ENCODE measurements around the gene ABHD6. TPM values are rescaled to one million over a fixed set of nuclear protein-coding genes. Genes with fewer than 3 reads are reported as not detected.

ABHD6 gene
- total RNA-seq, 1 donor from 2014 or later: 7.7 TPM

DNA sequence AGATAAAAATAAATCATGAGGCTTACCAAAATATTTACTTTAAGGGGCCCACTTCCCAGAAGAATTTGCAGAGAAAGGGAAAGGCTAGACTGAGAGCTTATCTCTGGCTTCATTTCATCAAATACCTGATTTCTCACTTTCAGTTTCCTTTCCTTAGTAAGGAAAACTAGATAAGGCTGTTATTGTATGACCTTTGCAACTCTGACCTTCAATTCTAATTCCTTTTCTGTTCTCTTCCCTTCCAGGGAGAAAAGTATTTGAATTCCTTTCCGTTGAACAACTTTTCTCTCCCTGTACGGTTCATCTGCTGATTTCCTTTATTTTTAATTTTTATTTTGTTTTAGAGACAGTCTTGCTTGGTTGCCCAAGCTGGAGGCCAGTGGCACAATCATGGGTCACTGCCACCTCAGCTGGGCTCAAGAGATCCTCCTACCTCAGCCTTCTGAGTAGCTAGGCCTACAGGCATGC, 88.0 kb downstream of the ABHD6 start:
- Histone ChIP-seq H3K27me3 (ENCODE audit: control insufficient read depth, insufficient read depth, low read length) (no peaks in the 10 kb centered on the region), H3K4me3 (ENCODE audit: low read depth, low read length) (no peak overlapping the region), H3K36me3 (ENCODE audit: control insufficient read depth, insufficient read depth, low read length) (no peaks in the 10 kb centered on the region)
- DNase-seq (ENCODE audit: low read depth): no peak
- TF ChIP-seq, protein P1, sequence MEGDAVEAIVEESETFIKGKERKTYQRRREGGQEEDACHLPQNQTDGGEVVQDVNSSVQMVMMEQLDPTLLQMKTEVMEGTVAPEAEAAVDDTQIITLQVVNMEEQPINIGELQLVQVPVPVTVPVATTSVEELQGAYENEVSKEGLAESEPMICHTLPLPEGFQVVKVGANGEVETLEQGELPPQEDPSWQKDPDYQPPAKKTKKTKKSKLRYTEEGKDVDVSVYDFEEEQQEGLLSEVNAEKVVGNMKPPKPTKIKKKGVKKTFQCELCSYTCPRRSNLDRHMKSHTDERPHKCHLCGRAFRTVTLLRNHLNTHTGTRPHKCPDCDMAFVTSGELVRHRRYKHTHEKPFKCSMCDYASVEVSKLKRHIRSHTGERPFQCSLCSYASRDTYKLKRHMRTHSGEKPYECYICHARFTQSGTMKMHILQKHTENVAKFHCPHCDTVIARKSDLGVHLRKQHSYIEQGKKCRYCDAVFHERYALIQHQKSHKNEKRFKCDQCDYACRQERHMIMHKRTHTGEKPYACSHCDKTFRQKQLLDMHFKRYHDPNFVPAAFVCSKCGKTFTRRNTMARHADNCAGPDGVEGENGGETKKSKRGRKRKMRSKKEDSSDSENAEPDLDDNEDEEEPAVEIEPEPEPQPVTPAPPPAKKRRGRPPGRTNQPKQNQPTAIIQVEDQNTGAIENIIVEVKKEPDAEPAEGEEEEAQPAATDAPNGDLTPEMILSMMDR (IDR thresholded peaks at IDR 0.05; ENCODE audit: insufficient read depth, low read length, poor library complexity, severe bottlenecking): no peak

DNA sequence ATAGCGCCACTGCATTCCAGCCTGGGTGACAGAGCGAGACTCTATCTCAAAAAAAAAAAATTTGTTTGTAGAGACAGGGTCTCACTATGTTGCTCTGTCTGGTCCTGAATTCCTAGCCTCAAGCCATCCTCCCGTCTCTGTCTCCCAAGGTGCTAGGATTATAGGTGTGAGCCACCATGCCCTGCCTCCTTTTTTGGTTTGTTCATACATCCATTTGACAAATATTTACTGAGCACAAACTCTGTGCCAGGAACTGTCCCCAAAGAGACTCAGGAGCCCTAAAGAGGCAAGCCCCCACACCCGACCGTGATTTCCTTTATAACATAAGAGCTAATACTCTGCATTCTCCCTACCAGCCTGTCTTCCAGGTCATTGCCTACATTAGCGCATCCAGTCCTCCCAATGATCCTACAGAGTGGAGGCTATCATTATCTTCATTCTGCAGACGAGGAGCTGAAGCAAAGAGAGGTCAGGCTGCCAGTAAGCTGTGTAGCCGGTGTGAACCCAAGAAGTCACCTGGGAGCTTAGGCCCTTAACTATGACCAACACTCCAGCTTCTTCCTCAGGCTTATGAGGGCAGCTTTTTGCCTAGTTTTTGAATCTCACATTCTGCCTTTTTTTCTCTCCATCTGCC, 88.8 kb downstream of the ABHD6 start:
- no peaks in the 10 kb centered on the region for H3K27me3 ChIP-seq (ENCODE audit: control insufficient read depth, insufficient read depth, low read length)
- no peak for DNase-seq (ENCODE audit: low read depth)
- H3K4me3 ChIP-seq (ENCODE audit: low read depth, low read length): no peak overlapping the region
- TF ChIP-seq, protein P1 (IDR thresholded peaks at IDR 0.05; ENCODE audit: insufficient read depth, low read length, poor library complexity, severe bottlenecking): no peak
- no peaks in the 10 kb centered on the region for H3K36me3 ChIP-seq (ENCODE audit: control insufficient read depth, insufficient read depth, low read length)

DNA sequence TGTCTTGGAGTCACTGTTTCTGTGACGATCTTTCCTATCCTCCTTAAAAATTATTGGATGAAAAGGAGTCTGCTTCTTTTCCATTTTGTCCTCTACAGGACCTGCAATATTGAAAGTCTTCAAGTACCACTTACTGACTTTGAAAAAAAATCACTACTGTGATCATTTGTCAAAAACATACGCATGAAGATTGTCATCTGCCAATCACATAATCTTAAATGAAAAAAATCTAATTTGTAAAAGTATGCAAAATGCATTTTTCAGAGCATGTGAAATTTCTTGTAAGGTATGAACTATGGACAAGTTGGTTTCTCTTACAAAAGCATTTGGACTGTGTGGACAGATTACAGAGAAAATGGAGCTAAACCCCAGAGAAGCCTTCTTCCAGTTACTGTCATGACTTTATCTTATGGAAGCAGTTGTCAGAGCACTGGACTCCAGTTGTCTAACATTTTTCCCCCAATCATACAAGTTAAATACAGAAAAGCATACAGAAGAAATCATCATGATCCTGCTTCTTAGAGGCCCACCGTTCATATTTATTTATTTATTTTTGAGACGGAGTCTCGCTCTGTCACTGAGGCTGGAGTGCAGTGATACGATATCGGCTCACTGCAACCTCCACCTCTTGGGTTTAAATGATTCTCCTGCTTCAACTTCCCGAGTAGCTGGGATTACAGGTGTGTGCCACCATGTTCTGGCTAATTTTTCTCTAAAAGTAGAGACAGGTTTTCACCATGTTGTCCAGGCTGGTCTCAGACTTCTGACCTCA, 91.7 kb downstream of the ABHD6 start:
- TF ChIP-seq, protein P1 (IDR thresholded peaks at IDR 0.05; ENCODE audit: insufficient read depth, low read length, poor library complexity, severe bottlenecking): no peak

DNA sequence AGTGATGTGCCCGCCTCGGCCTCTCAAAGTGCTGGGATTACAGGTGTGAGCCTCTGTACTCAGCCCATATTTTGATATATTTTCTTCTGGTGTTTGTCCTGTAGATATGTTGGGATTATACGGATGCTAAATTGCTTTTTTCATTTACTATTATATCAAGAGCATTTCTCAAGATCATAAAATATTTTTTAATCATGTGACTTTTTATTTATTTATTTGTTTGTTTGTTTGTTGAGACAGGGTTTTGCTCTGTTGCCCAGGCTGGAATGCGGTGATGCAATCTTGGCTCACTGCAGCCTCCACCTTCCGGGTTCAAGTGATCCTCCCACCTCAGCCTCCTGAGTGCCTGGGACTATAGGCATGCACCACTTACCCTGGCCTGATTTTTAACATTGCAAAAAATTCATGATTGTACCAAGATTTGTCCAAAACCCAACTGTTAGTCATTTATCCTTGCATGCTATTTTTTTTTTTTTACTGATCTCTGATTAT, 92.4 kb downstream of the ABHD6 start:
- TF ChIP-seq, protein P1 (IDR thresholded peaks at IDR 0.05; ENCODE audit: insufficient read depth, low read length, poor library complexity, severe bottlenecking): no peak
- H3K27me3 ChIP-seq (ENCODE audit: control insufficient read depth, insufficient read depth, low read length): no peaks in the 10 kb centered on the region
- H3K4me3 ChIP-seq (ENCODE audit: low read depth, low read length): no peak overlapping the region
- DNase-seq (ENCODE audit: low read depth): no peak
- no peaks in the 10 kb centered on the region for H3K36me3 ChIP-seq (ENCODE audit: control insufficient read depth, insufficient read depth, low read length)

More for the DNA sequence above, 91.7 kb downstream of the ABHD6 start:
- Histone ChIP-seq H3K27me3 (ENCODE audit: control insufficient read depth, insufficient read depth, low read length) (no peaks in the 10 kb centered on the region), H3K4me3 (ENCODE audit: low read depth, low read length) (no peak overlapping the region), H3K36me3 (ENCODE audit: control insufficient read depth, insufficient read depth, low read length) (no peaks in the 10 kb centered on the region)
- no peak for DNase-seq (ENCODE audit: low read depth)

DNA sequence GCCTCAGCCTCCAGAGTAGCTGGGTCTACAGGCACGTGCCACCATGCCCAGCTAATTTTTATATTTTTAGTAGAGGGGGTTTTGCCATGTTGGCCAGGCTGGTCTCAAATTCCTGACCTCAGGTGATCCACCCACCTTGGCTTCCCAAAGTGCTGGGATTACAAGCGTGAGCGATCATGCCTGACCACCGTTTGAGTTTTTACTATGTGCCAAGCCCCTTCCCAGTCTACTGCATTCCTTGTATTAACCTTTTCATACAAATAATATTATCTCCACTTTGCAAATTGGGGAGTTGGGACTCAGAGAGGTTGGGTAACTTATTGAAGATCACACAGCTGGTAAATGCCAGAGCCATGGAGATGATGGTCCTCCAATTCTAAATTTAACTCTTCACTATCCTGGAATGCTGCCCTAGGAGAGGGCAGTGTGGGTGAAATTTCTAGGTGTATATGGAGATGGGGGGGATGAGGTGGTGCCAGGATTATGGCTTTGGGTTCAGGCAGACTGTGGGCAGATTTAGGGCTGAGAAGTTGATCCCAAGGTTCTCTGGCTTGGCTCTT, 94.1 kb downstream of the ABHD6 start:
- TF ChIP-seq, protein P1 (IDR thresholded peaks at IDR 0.05; ENCODE audit: insufficient read depth, low read length, poor library complexity, severe bottlenecking): no peak
- H3K36me3 ChIP-seq (ENCODE audit: control insufficient read depth, insufficient read depth, low read length): no peaks in the 10 kb centered on the region
- H3K27me3 ChIP-seq (ENCODE audit: control insufficient read depth, insufficient read depth, low read length): no peaks in the 10 kb centered on the region
- no peak overlapping the region for H3K4me3 ChIP-seq (ENCODE audit: low read depth, low read length)
- DNase-seq (ENCODE audit: low read depth): no peak
